HG03520 (cell line): ENCODE data around the gene POLD3.
"Not testable (repeated sequence)": the region's sequence is repeated elsewhere in the genome, so short reads cannot be mapped to it uniquely, and the experiment has no call there.

Experiments used
- ATAC-seq: cut with Tn5 transposase; IDR thresholded peaks from one replicate; pipeline ENCODE4 v1.9.1; 2021; ENCODE audit warnings: mild to moderate bottlenecking, moderate library complexity; ENCODE audit not compliant: unreplicated experiment

Gene POLD3

GRCh38 chr11:74579577-74580270, 12.7 kb upstream of the POLD3 start:
- ATAC-seq: no peak

- no peak for ATAC-seq
Observed at GRCh38 chr11:74581954-74582547, 10.3 kb upstream of the POLD3 start.

GRCh38 chr11:74583024-74583624, 9.3 kb upstream of the POLD3 start:
- no peak for ATAC-seq

GRCh38 chr11:74590492-74590891, 1.9 kb upstream of the POLD3 start:
- ATAC-seq: not testable (repeated sequence)

- no peak for ATAC-seq
Observed at GRCh38 chr11:74592063-74592440, 330 bp upstream of the POLD3 start.

GRCh38 chr11:74593463-74593862, 1.1 kb downstream of the POLD3 start:
- ATAC-seq: no peak

GRCh38 chr11:74602637-74603556, 10.5 kb downstream of the POLD3 start:
- no peak for ATAC-seq

GRCh38 chr11:74603845-74604244, 11.5 kb downstream of the POLD3 start:
- no peak for ATAC-seq

- no peak for ATAC-seq
Observed at GRCh38 chr11:74604311-74604710, 11.9 kb downstream of the POLD3 start.

DNA sequence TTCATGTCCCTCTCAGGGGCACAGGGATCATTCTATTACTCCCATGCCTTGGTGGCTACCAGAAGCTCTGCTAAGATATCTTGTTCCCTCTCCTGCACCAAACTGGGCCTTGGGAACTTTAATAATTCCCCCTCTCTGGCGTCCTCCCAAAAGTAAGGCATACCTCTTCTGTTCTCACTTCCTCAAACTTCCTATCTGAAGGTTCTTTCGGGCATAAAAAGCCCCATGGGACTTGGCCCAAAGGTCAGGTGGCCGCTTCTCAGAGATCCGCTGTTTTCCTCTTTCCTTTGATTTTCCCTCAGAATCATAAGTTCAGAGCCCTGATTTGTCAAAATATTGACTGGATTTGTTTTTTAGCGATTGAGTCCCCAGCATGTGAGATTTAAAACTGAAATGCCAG, 13.0 kb downstream of the POLD3 start:
- ATAC-seq: no peak

- no peak for ATAC-seq
Observed at GRCh38 chr11:74608431-74608830, 16.0 kb downstream of the POLD3 start.

DNA sequence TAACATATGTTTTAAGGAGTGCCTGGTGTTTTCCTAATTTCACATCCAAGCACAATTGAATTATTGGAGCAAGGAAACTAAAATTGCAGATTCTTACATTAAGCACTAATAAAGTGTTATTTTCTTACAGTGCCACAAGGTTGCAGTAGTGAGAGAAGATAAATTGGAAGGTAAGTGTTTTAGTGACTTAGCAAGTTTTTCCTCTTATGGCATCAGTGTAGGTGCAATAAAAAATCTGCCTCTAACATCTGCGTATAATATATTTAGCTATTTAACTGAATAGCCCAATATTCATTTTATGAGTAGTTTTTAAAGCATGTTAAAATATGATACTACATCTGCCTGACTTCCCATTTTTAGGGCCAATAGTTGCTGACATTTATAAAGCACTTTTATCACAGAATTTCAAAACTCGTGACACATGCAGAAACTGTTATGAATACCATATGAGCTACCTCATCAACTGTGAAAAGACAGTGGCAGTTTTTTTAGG, 19.0 kb downstream of the POLD3 start:
- no peak for ATAC-seq

- ATAC-seq: no peak
Observed at GRCh38 chr11:74612877-74613276, 20.5 kb downstream of the POLD3 start.

GRCh38 chr11:74615311-74615710, 22.9 kb downstream of the POLD3 start:
- ATAC-seq: no peak

- no peak for ATAC-seq
Observed at GRCh38 chr11:74615988-74616387, 23.6 kb downstream of the POLD3 start.

DNA sequence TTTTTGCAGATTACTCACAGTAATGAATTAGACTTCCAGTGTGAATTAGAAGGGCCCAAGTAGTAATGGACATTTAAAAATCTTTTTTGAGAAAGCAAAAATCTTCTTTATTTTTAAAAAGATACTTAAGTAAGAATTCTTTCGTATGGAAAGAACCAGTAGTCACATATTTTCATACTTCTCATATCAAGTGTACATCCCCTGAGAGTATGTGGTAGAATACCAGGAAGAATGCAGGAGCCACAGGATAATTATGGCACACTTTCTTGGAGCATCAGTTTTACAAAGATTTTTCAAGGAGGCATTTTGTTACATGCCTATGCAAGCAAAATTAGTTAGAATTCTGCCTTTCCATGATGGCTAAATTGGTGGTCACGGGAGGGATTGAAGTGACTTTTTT, 28.1 kb downstream of the POLD3 start:
- no peak for ATAC-seq

GRCh38 chr11:74626130-74626529, 33.7 kb downstream of the POLD3 start:
- ATAC-seq: no peak

DNA sequence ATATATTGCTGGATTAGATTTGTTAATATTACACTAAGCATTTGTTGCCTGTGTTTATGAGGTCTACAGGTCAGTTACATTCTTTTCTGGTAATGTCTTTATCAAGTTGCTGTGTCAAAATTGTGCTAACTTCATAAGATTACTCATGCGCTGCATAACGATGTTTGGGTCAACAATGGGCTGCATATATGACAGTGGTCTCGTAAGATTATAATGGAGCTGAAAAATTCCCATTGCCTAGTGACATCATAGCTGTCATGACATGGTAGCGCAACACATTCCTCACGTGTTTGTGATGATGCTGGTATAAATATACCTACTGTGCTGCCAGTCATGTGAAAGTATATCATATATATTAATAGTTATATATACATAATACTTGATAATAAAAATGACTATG, 34.2 kb downstream of the POLD3 start:
- no peak for ATAC-seq

DNA sequence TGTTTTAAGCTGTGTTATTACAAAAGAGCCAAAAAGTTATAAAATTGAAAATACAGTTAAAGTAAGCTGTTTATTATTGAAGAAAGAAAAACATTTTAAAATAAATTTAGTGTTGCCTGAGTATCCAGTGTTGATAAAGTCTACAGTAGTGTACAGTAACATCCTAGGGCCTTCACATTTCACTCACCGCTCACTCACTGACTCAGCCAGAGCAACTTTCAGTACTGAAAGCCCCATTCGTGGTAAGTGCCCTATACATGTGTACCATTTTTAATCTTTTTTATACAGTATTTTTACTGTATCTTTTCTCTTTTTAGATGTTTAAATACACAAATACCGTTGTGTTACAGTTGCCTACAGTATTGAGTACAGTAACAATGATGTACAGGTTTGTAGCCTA, 35.0 kb downstream of the POLD3 start:
- no peak for ATAC-seq

DNA sequence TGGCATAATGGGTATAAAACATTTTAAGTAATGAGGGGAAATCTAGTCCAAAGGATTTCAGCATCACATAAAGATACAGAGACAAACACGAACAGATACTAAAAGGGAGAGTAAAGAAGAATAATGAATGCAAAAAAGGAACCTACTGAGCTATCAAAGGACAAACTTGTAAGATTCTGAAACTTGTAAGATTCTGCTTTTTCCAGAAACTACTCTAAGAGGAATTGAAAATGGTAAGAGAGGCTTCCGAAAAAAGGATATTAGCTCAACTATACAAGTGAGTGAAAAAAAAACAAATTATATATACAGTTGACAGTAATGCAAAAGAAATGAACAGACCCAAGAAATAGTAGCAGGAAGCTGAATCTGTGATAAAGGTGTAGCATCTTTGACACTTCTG, 37.7 kb downstream of the POLD3 start:
- ATAC-seq: no peak
